ENCODE measurements around the gene ATOX1.
A peak's percentile ranks its signal among the peaks of the same experiment; 100 is the strongest.

Gene ATOX1

DNA sequence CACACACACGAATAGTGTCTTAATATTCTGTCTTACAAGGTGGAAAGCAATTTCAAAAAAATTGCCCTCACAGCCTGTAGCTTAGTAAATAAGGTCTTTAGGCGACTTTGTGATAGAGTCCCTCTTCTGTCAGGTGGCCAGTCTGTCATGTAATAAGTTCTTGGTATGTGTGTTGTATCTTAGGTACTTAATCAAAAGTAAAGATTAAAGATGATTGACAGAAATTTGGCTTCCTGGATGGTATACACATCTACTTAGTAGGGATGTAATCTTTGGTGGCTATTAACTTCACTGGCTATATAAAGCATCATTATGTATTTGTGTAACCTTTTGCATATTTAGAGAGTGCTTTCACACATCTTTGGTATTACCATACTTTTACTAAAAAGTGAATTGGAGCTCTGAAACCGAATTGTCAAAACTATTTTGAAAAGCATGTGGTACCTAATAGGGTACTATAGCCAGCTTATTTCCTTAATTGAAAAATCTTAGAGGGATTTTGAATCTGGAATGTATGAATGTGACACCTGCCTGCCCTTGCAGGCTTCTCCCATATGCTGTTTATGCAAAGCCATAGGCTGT lies 16.7 kb upstream of the ATOX1 start:
- Mint-ChIP-seq H3K4me3 (peak overlapping the region; percentile 48), H3K27ac (no peak overlapping the region), H3K36me3 (peaks cover 47% of the 10 kb centered on the region), H3K27me3 (no peaks in the 10 kb centered on the region), H3K9me3 (no peaks in the 10 kb centered on the region), H3K4me1 (peaks cover 66% of the 10 kb centered on the region)
- CTCF ChIA-PET = interaction anchor here (1.3 kb wide), 1 partner anchor 34 kb away, joined by 4 read pairs; no protein-coding TSS in a partner anchor
- no peak for DNase-seq

DNA sequence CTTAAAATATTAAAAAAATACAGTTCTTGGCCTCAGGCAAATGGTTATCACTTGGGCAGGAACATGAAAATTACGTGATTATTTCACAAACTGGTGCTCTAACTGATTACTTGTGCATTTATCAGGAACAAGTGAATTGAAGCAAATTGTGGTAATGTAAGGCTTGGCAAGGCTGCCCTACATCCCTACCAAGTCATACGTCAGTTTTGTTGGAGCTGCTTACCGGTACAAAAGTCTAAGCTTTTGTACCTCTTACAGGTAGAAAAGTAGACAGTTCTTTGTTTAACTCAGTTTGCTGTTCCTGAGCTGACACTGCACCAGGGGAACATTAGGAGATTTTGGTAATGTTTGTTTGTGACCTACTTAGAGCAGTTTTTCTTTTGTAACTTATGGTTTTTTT lies 15.5 kb upstream of the ATOX1 start:
- Mint-ChIP-seq H3K4me1 (peaks cover 60% of the 10 kb centered on the region), H3K4me3 (peak overlapping the region; percentile 84), H3K27ac (peak overlapping the region; percentile 16), H3K27me3 (no peaks in the 10 kb centered on the region), H3K9me3 (no peaks in the 10 kb centered on the region), H3K36me3 (peaks cover 40% of the 10 kb centered on the region)
- no peak for DNase-seq
- CTCF ChIA-PET = interaction anchor here (1.3 to 2.1 kb wide), 3 partner anchors 17 to 115 kb away, joined by 4 to 6 read pairs (median 4); no protein-coding TSS in a partner anchor

DNA sequence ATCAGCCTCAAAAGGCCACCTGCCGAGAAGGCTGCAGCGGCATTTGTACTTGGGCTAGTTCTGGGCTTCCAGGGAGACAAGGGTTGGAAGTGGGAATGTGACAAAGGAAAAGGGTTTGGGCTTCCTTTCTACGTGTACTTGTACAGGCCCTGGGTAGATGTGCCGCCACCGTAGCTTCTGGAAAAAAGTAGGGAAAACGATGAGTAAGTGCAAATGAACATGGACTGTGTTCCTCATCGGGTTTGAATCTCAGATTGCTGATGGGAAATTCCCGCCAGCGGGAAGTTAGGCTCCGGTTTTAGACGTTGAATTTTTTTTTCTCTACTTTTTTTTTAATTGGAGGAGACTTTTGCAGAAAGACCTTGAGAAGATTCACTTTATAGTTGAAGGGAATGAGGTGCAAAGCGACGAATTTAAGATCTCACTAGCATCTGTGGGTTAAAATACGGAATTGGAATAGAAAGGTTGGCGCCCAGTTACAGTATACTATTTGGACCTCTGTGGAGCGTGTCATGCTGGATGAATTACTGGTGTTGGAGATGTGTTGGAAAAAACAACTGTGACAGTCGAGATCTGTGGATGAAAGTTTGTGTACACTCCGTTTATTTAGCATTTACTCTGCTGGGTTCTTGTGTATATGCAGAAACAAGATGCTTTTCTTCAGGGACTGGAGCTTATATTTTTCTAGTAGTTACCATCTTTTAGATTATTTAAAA lies 14.6 kb upstream of the ATOX1 start:
- Mint-ChIP-seq H3K4me1 (peaks cover 54% of the 10 kb centered on the region), H3K27ac (peak overlapping the region; percentile 97)

DNA sequence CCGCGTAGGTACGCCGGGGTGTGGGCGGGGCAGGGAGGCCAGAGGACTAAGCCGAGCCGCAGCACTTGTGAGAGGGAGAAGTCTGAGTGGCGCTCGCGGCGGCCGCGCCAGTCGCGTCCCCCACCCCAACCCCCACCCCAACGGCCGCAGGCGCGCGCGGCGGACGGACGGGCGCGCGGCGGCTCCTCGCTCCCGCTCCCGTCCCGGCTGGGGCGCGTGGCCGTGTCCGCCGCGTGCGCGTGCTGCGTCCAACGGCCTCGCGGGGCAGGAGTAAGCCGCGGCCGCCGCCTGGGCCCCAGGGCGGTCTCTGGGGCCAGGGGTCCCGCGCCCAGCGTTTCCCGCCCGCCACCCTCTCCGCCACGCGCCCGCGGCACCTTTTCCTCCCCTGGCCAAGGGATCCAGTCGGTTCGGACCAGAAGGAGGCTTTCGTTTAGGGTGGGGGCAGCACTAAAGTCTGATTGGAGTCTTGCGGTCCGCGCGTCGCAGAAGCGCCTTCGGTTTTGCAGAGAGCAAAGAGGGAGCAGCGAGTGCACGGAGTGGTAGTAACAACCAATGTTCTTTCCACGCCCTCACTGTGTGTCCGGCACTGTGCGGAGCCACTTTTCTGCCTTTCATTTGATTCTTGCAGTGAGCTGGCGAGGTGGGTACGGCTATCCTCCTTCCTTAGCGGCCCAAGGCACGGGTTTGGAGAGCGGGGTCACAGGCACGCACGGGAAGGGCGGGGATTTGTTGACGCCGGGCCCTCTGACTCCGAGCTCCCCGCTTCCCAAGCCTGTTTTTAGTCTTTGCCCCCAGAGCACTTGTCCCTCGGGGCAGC lies 13.8 kb upstream of the ATOX1 start:
- H3K27ac Mint-ChIP-seq = peak overlapping the region; percentile 97
- H3K36me3 Mint-ChIP-seq = peaks cover 28% of the 10 kb centered on the region
- H3K9me3 Mint-ChIP-seq = no peaks in the 10 kb centered on the region
- CTCF ChIA-PET = interaction anchor here (1.1 to 3.3 kb wide), 7 partner anchors 15 to 577 kb away, joined by 3 to 20 read pairs (median 6); partner anchors contain the start of gene SLC36A1
- peak overlapping the region; percentile 84 for H3K4me3 Mint-ChIP-seq
- DNase-seq = peak; percentile 60
- H3K27me3 Mint-ChIP-seq = no peaks in the 10 kb centered on the region
- H3K4me1 Mint-ChIP-seq = peaks cover 46% of the 10 kb centered on the region

More for the DNA sequence above, 14.6 kb upstream of the ATOX1 start:
- no peaks in the 10 kb centered on the region for H3K9me3 Mint-ChIP-seq
- H3K36me3 Mint-ChIP-seq = peaks cover 36% of the 10 kb centered on the region
- CTCF ChIA-PET = interaction anchor here (0.6 to 3.3 kb wide), 6 partner anchors 16 to 576 kb away, joined by 3 to 20 read pairs (median 4); no protein-coding TSS in a partner anchor
- no peak for DNase-seq
- H3K27me3 Mint-ChIP-seq = no peaks in the 10 kb centered on the region
- peak overlapping the region; percentile 84 for H3K4me3 Mint-ChIP-seq

DNA sequence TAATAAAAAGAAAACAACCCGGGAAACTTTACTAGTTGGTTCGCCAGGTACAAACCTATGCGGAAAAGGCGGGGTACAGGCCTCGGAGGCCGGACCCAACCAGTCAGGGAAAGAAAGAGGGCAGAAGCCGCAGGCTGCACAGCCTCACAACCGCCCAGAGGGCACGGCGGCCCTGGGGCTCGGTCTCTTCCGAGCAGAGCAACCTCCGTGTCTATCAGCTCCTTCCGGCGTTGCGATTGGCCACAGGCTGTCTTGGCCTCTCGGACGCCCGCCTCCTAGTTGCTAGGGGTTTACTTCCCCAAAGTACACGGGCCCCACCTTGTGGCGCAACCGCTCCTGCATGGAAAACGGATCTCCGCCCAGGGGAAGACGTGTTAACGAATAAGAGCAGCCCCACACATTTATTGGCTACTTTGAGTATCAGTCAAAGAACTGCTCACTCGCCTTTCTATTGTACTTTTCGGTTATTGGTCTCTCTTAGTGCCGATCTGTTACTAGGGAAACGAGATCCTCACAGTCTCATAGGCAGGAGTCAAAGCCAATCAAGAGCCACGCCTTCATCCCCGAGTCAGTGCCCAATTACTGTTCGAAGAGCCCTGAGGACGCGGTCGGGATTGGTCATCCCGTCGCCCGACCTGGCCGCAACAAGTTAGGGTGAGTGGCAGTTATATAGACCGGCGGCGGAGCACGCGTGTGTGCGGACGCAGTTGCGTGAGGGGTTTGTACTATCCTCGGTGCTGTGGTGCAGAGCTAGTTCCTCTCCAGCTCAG lies 13.0 kb upstream of the ATOX1 start, which contains the start of gene G3BP1:
Gene G3BP1 (plus strand): TSS at position 696 of the 770 bp plus-strand sequence. CDS start 14,667 bp downstream, outside the sequence.
- Mint-ChIP-seq H3K27me3 (no peaks in the 10 kb centered on the region), H3K36me3 (peaks cover 23% of the 10 kb centered on the region), H3K4me1 (peaks cover 42% of the 10 kb centered on the region), H3K4me3 (peak within 1 kb of the TSS; percentile 84), H3K27ac (peak within 1 kb of the TSS; percentile 97), H3K9me3 (no peaks in the 10 kb centered on the region)
- DNase-seq = peak; percentile 100
- CTCF ChIA-PET = interaction anchor here (0.8 to 3.3 kb wide), 11 partner anchors 22 to 578 kb away, joined by 3 to 20 read pairs (median 4); partner anchors contain the start of genes SLC36A1 and SPARC

DNA sequence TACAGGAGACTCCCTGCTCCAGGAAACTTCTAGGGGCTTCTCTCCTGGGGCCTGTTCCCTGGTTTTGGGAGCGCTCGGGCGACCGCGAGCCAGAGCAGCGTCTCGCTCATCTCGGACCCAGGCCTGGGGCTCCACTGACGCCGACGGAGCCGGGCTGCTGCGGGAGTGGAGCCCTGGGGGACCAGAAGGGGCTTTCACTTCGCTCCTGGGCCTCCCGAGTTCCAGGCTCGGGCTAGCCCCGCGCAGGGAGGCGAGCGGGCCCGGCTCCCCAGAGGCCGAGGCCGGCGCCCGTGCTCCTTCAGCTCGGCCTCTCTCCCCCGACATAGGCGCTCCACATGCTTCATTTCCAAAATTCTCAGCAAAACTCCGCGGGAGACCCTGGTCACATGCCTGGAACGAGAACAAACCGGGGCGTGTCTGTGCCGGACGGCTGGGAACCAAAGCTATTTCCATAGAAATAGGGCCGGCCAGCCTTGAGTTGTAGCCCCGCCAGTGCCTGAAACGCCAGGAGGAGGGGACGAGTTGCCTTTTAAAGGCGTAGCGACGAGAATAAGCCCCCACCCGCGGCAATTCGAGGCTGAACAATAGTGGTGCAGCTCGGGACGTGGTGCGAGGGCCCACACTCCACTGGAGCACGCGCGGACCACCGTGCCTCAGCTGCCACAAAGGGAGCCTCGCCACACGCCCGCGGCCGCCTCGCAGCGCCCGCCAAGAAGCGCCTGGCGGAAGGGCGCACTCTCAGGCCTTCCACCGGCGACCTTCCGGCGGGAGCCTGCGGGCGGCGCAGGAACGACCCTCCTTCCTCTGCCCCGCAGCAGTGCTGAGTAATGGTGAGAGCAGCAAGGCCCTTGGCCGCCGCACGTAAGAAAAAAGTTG lies 12.2 kb upstream of the ATOX1 start:
- Mint-ChIP-seq H3K27me3 (peaks cover 3% of the 10 kb centered on the region), H3K27ac (no peak overlapping the region), H3K4me1 (peaks cover 34% of the 10 kb centered on the region), H3K9me3 (no peaks in the 10 kb centered on the region), H3K4me3 (no peak overlapping the region), H3K36me3 (peaks cover 18% of the 10 kb centered on the region)
- DNase-seq = no peak
- CTCF ChIA-PET = interaction anchor here (0.8 to 3.3 kb wide), 11 partner anchors 12 to 323 kb away, joined by 3 to 20 read pairs (median 4); partner anchors contain the start of genes ATOX1, SLC36A1 and SPARC

DNA sequence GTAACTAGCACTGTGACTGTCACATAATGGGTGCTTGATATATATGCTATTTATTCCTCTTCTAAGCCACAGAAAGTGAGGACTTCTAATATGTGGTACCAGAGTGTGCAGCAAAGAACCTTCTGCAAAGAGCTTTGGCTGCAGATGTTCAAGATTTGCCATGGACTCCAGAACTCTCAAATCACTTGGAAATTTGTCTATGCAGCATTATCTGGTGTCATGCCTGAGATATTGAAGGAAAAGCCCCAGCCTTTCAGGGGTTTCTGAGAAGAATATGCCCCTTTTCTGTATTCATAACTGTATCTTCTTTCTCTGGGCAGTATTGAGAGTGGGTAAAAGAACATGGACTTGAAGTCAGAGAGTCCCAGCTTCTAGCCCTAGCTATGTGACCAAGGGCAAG lies 8.5 kb upstream of the ATOX1 start:
- Mint-ChIP-seq H3K4me3 (no peak overlapping the region), H3K9me3 (no peaks in the 10 kb centered on the region), H3K36me3 (peaks cover 2% of the 10 kb centered on the region), H3K27ac (no peak overlapping the region), H3K27me3 (peaks cover 3% of the 10 kb centered on the region), H3K4me1 (peaks cover 10% of the 10 kb centered on the region)
- CTCF ChIA-PET = no interaction called here
- DNase-seq = no peak

DNA sequence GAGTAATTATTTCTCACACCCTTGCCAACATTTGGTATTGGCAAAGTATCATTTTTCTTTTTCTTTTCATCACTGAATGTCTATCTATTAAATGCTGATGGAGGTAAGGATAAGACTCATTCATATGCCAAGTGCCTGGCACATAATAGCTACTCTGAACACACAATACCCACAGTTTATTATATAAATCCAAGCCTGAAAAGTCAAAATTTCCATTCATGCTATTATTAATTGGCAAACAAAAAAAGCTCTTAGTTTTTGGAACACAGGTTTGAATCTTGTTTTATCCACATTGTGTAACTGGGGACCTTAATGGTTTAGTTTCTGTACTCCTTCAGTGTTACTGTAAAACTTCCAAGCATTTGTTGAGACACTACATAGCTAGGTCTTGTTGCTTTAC lies 6.4 kb upstream of the ATOX1 start:
- peaks cover 7% of the 10 kb centered on the region for H3K27me3 Mint-ChIP-seq
- H3K9me3 Mint-ChIP-seq = no peaks in the 10 kb centered on the region
- CTCF ChIA-PET = interaction anchor here (1.5 kb wide), 1 partner anchor 24 kb away, joined by 4 read pairs; no protein-coding TSS in a partner anchor
- no peak overlapping the region for H3K4me3 Mint-ChIP-seq
- H3K36me3 Mint-ChIP-seq = no peaks in the 10 kb centered on the region
- H3K4me1 Mint-ChIP-seq = peaks cover 2% of the 10 kb centered on the region
- no peak overlapping the region for H3K27ac Mint-ChIP-seq
- no peak for DNase-seq

DNA sequence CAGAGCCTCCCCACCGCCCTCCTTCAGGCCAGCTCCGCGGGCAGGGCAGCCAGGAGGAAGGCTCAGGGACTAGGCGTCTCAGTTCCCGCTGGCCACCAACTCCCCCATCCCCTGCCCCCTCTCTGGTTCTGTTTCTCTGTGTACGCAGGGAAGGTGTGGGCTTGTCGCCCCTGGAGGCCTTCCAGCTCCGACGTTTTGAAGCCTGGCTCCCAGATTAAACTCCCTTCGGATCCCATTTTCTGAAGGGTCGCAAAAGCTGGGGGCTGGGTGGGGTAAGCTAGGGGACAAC lies 346 bp downstream of the ATOX1 start:
- peak overlapping the region; percentile 77 for H3K4me3 Mint-ChIP-seq
- DNase-seq = no peak
- peaks cover 3% of the 10 kb centered on the region for H3K27me3 Mint-ChIP-seq
- CTCF ChIA-PET = interaction anchor here (1.3 to 1.9 kb wide), 3 partner anchors 12 to 18 kb away, joined by 4 to 6 read pairs (median 6); no protein-coding TSS in a partner anchor
- H3K36me3 Mint-ChIP-seq = peaks cover 13% of the 10 kb centered on the region
- peak overlapping the region; percentile 87 for H3K27ac Mint-ChIP-seq
- no peaks in the 10 kb centered on the region for H3K9me3 Mint-ChIP-seq
- peaks cover 38% of the 10 kb centered on the region for H3K4me1 Mint-ChIP-seq

DNA sequence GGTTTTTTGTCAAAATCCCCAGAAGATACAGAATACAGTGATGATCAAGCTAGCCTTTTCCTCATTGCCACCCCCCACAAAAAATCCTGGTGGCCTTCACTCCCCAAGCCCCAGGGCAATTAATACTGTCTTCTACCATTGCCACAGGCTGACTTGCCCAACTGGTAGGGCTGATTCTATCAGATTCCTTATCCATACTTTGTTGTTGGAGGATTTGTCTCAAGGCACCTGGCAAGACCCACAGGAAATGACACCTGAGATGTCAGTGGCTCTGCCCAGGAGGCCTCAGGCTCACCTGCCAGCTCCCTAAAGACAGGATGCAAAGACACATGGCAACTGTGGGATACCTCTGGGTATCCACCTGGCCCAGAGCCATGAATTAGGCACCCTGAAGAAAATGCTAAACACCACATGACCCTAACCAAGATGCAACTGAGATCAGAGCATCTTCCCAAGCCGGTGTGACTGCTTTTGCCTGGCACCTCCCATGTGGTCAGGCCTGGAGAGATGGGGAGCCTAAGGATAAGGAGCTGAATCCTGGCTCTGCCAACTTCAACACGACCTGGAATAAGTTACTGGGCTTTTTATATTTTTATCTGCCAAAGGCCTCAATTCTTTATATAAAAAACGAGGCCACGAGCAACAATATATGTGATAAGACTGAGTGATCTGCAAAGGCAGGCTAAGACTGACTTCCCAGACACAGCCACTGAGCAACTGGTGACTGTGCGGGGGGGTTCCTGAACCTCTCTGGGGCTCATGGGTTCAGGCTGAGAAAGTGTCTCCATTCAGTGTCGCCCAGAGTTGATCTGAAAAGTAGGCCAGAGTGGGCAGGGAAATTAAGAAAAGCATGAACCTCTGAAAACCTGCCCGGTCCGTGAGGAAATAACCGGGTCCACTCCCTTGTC lies 944 bp downstream of the ATOX1 start:
- peaks cover 39% of the 10 kb centered on the region for H3K4me1 Mint-ChIP-seq
- H3K36me3 Mint-ChIP-seq = peaks cover 13% of the 10 kb centered on the region
- peak; percentile 42 for DNase-seq
- peak overlapping the region; percentile 77 for H3K4me3 Mint-ChIP-seq
- CTCF ChIA-PET = interaction anchor here (1.0 to 1.9 kb wide), 6 partner anchors 13 to 38 kb away, joined by 3 to 8 read pairs (median 6); no protein-coding TSS in a partner anchor
- peaks cover 3% of the 10 kb centered on the region for H3K27me3 Mint-ChIP-seq
- peak overlapping the region; percentile 87 for H3K27ac Mint-ChIP-seq
- no peaks in the 10 kb centered on the region for H3K9me3 Mint-ChIP-seq

DNA sequence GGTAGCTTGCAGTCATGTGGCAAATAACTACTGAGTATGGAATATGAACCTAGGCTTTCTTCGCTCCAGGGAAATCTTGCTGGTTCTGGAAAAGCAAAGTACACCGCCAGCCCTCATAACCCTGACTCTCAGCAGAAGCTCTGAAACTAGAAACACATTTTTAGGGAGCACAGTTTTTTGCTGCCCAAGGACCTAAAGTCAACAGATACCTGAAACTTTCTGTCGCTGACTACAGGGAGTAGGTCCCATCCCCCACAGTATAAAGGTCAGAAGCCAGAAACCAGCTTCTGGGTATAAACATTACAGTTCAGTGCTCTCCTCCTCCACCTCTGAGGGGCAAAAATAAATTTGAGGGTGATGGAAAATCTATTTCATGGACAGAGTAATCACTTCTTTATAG lies 3.0 kb downstream of the ATOX1 start:
- Mint-ChIP-seq H3K9me3 (no peaks in the 10 kb centered on the region), H3K27ac (no peak overlapping the region), H3K27me3 (no peaks in the 10 kb centered on the region), H3K4me1 (peaks cover 41% of the 10 kb centered on the region), H3K4me3 (no peak overlapping the region), H3K36me3 (peaks cover 13% of the 10 kb centered on the region)
- CTCF ChIA-PET = no interaction called here
- no peak for DNase-seq

DNA sequence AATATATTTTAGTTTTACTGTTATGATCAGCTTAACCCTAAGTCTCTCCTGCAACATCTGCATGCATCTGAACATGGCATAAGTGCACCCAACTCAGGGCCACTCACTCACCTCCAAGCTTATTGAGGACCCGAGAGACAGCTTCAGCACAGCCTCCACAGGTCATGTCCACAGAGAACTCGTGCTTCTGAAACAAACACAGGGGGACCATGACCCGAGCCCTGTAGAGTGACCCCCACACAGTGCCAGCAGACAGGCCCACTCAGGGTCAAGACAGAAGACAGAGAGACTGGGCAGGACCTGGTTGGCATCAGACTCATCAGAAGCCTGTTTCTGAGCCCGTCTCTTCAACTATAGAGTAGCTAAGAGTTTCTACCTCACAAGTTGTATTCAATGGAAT lies 6.8 kb downstream of the ATOX1 start:
- Mint-ChIP-seq H3K36me3 (peaks cover 14% of the 10 kb centered on the region), H3K27me3 (no peaks in the 10 kb centered on the region), H3K4me1 (peaks cover 50% of the 10 kb centered on the region), H3K9me3 (no peaks in the 10 kb centered on the region), H3K27ac (no peak overlapping the region), H3K4me3 (no peak overlapping the region)
- no peak for DNase-seq
- CTCF ChIA-PET = interaction anchor here (1.2 kb wide), 1 partner anchor 9 kb away, joined by 3 read pairs; no protein-coding TSS in a partner anchor

Data from activated naive CD4-positive, alpha-beta T cell treated with anti-CD3 and anti-CD28 coated beads, Interleukin-2, amount 10 ng/mL, durations not matched to agents 7 days and 5 days (primary cell).